HFFc6 (cell line): ENCODE data around the gene PNPLA7. TPM values are rescaled to one million over a fixed set of nuclear protein-coding genes. Genes with fewer than 3 reads are reported as not detected.

ENCODE experiments used
- DNase-seq: peaks from one replicate; pipeline ENCODE4 v3.0.0-alpha.2; 2018
- H3K27ac Mint-ChIP-seq: 2 replicates; pipeline ENCODE4 v1.8.0; 2020; ENCODE audit warnings: mild to moderate bottlenecking, mixed read lengths
- H3K27me3 Mint-ChIP-seq: 2 replicates; pipeline ENCODE4 v1.8.0; 2021; ENCODE audit warnings: mild to moderate bottlenecking, moderate library complexity, mixed read lengths; ENCODE audit not compliant: insufficient read depth
- H3K36me3 Mint-ChIP-seq: 2 replicates; pipeline ENCODE4 v1.8.0; 2021; ENCODE audit warnings: low read depth, mixed read lengths
- H3K4me1 Mint-ChIP-seq: 2 replicates; pipeline ENCODE4 v1.8.0; 2020; ENCODE audit warnings: low read depth, mixed read lengths
- H3K4me3 Mint-ChIP-seq: 2 replicates; pipeline ENCODE4 v1.8.0; 2020; ENCODE audit warnings: mild to moderate bottlenecking, moderate library complexity, mixed read lengths
- H3K9me3 Mint-ChIP-seq: 2 replicates; pipeline ENCODE4 v1.8.0; 2020; ENCODE audit warnings: mild to moderate bottlenecking, mixed read lengths
- CTCF ChIP-seq: fragments of 200-600 bp; sonication (generic); IDR thresholded peaks from 2 replicates; pipeline ENCODE4 v1.5.0; 2021; ENCODE audit warnings: antibody characterized with exemption, mild to moderate bottlenecking
- total RNA-seq, 6 experiments: library from RNA; stranded (reverse); fragmentation: NEBNext Ultra II Directional; extraction: Animal tissue kit (Norgen Biotek cat#: 25700); gene quantifications; 2 replicates in 1 of 6; 3 replicates in 5 of 6; pipeline ENCODE4 v1.2.3, GENCODE V29; 2021

The PNPLA7 gene
- total RNA-seq, 6 experiments from 2014 or later: 0.20 to 0.90 (median 0.52) TPM

GRCh38 chr9:137449081-137449844 lies 100.9 kb downstream of the PNPLA7 start:
- no peak overlapping the region for H3K4me3 Mint-ChIP-seq
- no peaks in the 10 kb centered on the region for H3K27me3 Mint-ChIP-seq
- H3K4me1 Mint-ChIP-seq: peaks cover 24% of the 10 kb centered on the region
- no peaks in the 10 kb centered on the region for H3K9me3 Mint-ChIP-seq
- H3K36me3 Mint-ChIP-seq: no peaks in the 10 kb centered on the region
- no peak for TF ChIP-seq CTCF
- DNase-seq: no peak
- H3K27ac Mint-ChIP-seq: no peak overlapping the region

GRCh38 chr9:137448602-137448962 lies 101.6 kb downstream of the PNPLA7 start:
- no peaks in the 10 kb centered on the region for H3K9me3 Mint-ChIP-seq
- no peak for DNase-seq
- no peaks in the 10 kb centered on the region for H3K27me3 Mint-ChIP-seq

GRCh38 chr9:137447722-137448601 lies 102.2 kb downstream of the PNPLA7 start:
- H3K4me3 Mint-ChIP-seq: no peak overlapping the region
- H3K9me3 Mint-ChIP-seq: no peaks in the 10 kb centered on the region
- TF ChIP-seq CTCF: no peak
- H3K27ac Mint-ChIP-seq: no peak overlapping the region
- DNase-seq: no peak
- peaks cover 24% of the 10 kb centered on the region for H3K4me1 Mint-ChIP-seq
- H3K27me3 Mint-ChIP-seq: no peaks in the 10 kb centered on the region
- H3K36me3 Mint-ChIP-seq: no peaks in the 10 kb centered on the region

More at GRCh38 chr9:137448602-137448962, 101.6 kb downstream of the PNPLA7 start:
- no peak for TF ChIP-seq CTCF
- H3K4me3 Mint-ChIP-seq: no peak overlapping the region
- H3K36me3 Mint-ChIP-seq: no peaks in the 10 kb centered on the region
- H3K27ac Mint-ChIP-seq: no peak overlapping the region
- H3K4me1 Mint-ChIP-seq: peaks cover 24% of the 10 kb centered on the region

DNA sequence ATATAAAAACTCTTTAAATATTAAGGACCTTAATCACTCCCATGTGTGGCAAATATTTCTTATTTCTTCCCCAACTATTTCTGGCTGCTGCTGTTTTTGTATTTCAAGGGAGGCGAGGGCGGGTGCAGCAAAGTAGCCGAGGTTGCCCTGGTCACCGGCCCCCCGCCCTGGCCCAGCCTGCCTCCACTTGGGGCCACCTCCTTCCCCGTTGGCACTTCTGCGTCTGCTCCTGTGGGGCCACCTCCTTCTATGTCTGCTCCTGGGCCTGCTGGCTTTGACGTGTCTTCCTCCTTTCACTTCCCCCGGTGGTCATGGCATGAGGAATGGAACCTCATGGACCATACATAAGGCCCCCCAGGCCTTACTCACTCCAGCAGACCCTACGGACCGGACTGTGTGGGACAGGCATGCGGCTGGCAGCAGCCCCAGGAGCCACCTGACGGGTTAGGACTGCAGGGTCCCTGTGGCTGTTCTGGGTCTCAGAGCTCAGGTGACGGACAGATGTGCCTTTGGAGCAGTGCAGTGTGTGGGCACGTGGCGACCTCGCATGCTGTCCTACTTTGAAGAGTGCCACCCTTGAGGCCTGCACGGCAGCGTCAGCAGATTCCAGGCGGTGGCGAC lies 103.2 kb downstream of the PNPLA7 start:
- Mint-ChIP-seq H3K27me3 (peaks cover under 1% of the 10 kb centered on the region; the same call in 1 of the 2 replicates), H3K27ac (no peak overlapping the region)

More for the DNA sequence above, 103.2 kb downstream of the PNPLA7 start:
- Mint-ChIP-seq H3K36me3 (no peaks in the 10 kb centered on the region), H3K4me3 (no peak overlapping the region), H3K9me3 (no peaks in the 10 kb centered on the region), H3K4me1 (peaks cover 27% of the 10 kb centered on the region)
- no peak for TF ChIP-seq CTCF
- no peak for DNase-seq
